HCT116 (cell line): ENCODE data around the gene LRRD1. TPM values are rescaled to one million over a fixed set of nuclear protein-coding genes. Genes with fewer than 3 reads are reported as not detected.

Experiments
- ATAC-seq: fragments of 200-7000 bp; cut with Tn5 transposase; 2 replicates; pipeline ENCODE4 v1.9.1; 2020; ENCODE audit warnings: mild to moderate bottlenecking, moderate library complexity
- BruUV-seq: library from RNA; stranded (reverse); fragments of 400-500 nt; replicated peaks from 2 replicates; lab custom pipeline; 2021; lab: Mats Ljungman, UMichigan
- CTCF ChIA-PET: fragments of 300-600 bp; sonication (Branson Sonifier 250); formaldehyde crosslinking; loops from one replicate; lab custom pipeline; 2021; ENCODE audit warnings: antibody characterized with exemption; lab: Charles Lee
- POLR2A ChIA-PET: fragments of 300-600, 350-600 bp; sonication (Branson Sonifier 250); formaldehyde crosslinking; loops from one replicate; lab custom pipeline; 2021; ENCODE audit warnings: antibody characterized with exemption; lab: Charles Lee
- RAD21 ChIA-PET, 2 experiments: fragments of 300-600 bp; sonication (Branson Sonifier 250); formaldehyde crosslinking; loops; one replicate each; lab custom pipeline; 2023; ENCODE audit warnings: low total read pairs in 2 of 2; ENCODE audit not compliant: uncharacterized antibody in 2 of 2, unreplicated experiment in 2 of 2, low non-redundant PET in 1 of 2; lab: Charles Lee
- DNase-seq: peaks from one replicate; pipeline ENCODE4 v3.0.0-alpha.2; 2010; ENCODE audit warnings: low read depth, low spot score
- H2AFZ ChIP-seq: fragments of 200-600 bp; shearing (Covaris generic), sonication (generic); 2 replicates; pipeline ENCODE4 v1.6.1; 2017; ENCODE audit warnings: low read depth, mixed run types, mixed read lengths, antibody characterized with exemption, low read length; ENCODE audit not compliant: poor library complexity, severe bottlenecking
- H3K27ac ChIP-seq: 2 replicates; pipeline ENCODE4 v1.5.1; 2012; ENCODE audit warnings: low read depth, low read length
- H3K27me3 ChIP-seq: fragments of 200-600 bp; sonication (generic); 2 replicates; pipeline ENCODE4 v1.6.1; 2016; ENCODE audit warnings: mixed run types, low read length, mixed read lengths; ENCODE audit not compliant: insufficient read depth
- H3K36me3 ChIP-seq, 2 experiments: fragments of 200-500 bp in 1 of 2; fragments of 200-600 bp in 1 of 2; sonication (Bioruptor generic) in 1 of 2; sonication (generic) in 1 of 2; 2 replicates each; pipeline versions ENCODE4 v1.5.1 to v1.6.1; 2014 to 2016; ENCODE audit warnings: low read length in 2 of 2, inconsistent platforms in 1 of 2, mixed read lengths in 1 of 2, mixed run types in 1 of 2; ENCODE audit not compliant: insufficient read depth in 2 of 2, control insufficient read depth in 1 of 2
- H3K4me1 ChIP-seq, 2 experiments: fragments of 200-600 bp in 1 of 2; sonication (generic) in 1 of 2; 2 replicates each; pipeline versions ENCODE4 v1.5.1 to v1.6.1; 2012 to 2017; ENCODE audit warnings: low read length in 2 of 2, inconsistent platforms in 1 of 2, mild to moderate bottlenecking in 1 of 2, mixed read lengths in 1 of 2, mixed run types in 1 of 2, moderate library complexity in 1 of 2; ENCODE audit not compliant: insufficient read depth in 2 of 2, control insufficient read depth in 1 of 2
- H3K4me2 ChIP-seq: fragments of 200-600 bp; sonication (generic); 2 replicates; pipeline ENCODE4 v1.6.1; 2017; ENCODE audit warnings: mixed run types, low read length, mixed read lengths
- H3K4me3 ChIP-seq, 2 experiments: fragments of 200-600 bp in 1 of 2; sonication (generic) in 1 of 2; replicated peaks in 1 of 2; 2 replicates each; pipeline ENCODE4 v1.5.1; 2011 to 2016; ENCODE audit warnings: low read length in 2 of 2, control low read depth in 1 of 2, low read depth in 1 of 2, mild to moderate bottlenecking in 1 of 2, mixed read lengths in 1 of 2, mixed run types in 1 of 2
- H3K79me2 ChIP-seq: fragments of 200-600 bp; sonication (generic); 2 replicates; pipeline ENCODE4 v1.6.1; 2017; ENCODE audit warnings: mild to moderate bottlenecking, mixed run types, low read length, moderate library complexity, mixed read lengths; ENCODE audit not compliant: insufficient read depth
- H3K9ac ChIP-seq: fragments of 200-600 bp; sonication (generic); 2 replicates; pipeline ENCODE4 v1.6.1; 2016; ENCODE audit warnings: low read length, mixed read lengths
- H3K9me2 ChIP-seq: fragments of 200-600 bp; sonication (generic), shearing (Covaris generic); 2 replicates; pipeline ENCODE4 v1.6.1; 2017; ENCODE audit warnings: mixed run types, mild to moderate bottlenecking, moderate library complexity; ENCODE audit not compliant: insufficient read depth
- H3K9me3 ChIP-seq, 2 experiments: fragments of 200-500 bp in 1 of 2; fragments of 200-600 bp in 1 of 2; sonication (Bioruptor generic) in 1 of 2; sonication (generic) in 1 of 2; 2 replicates each; pipeline ENCODE4 v1.6.1; 2014 to 2017; ENCODE audit warnings: low read length in 2 of 2, mixed read lengths in 2 of 2, inconsistent platforms in 1 of 2, low read depth in 1 of 2, mild to moderate bottlenecking in 1 of 2, mixed run types in 1 of 2, moderate library complexity in 1 of 2; ENCODE audit not compliant: control insufficient read depth in 1 of 2, insufficient read depth in 1 of 2
- H4K20me1 ChIP-seq: fragments of 200-600 bp; sonication (generic), shearing (Covaris generic); 2 replicates; pipeline ENCODE4 v1.6.1; 2017; ENCODE audit warnings: mixed run types, mild to moderate bottlenecking, moderate library complexity; ENCODE audit not compliant: insufficient read depth
- CTCF ChIP-seq, 3 experiments: fragments of 200-600 bp in 1 of 3; sonication (generic) in 1 of 3; IDR thresholded peaks in 2 of 3; conservative IDR thresholded peaks in 1 of 3; 2 replicates each; pipeline ENCODE4 v1.5.1; 2012 to 2017; ENCODE audit warnings: low read depth in 2 of 3, low read length in 2 of 3, antibody characterized with exemption in 1 of 3, borderline replicate concordance in 1 of 3, control low read depth in 1 of 3, mild to moderate bottlenecking in 1 of 3, mixed read lengths in 1 of 3, mixed run types in 1 of 3, moderate library complexity in 1 of 3; ENCODE audit not compliant: insufficient read depth in 1 of 3
- EGR1 ChIP-seq: IDR thresholded peaks from 2 replicates; pipeline ENCODE4 v1.6.1; 2012; ENCODE audit warnings: low read depth
- EZH2phosphoT487 ChIP-seq: fragments of 200-600 bp; IDR thresholded peaks from 2 replicates; pipeline ENCODE4 v1.6.1; 2018; ENCODE audit warnings: antibody characterized with exemption, borderline replicate concordance
- FOSL1 ChIP-seq: IDR thresholded peaks from 2 replicates; pipeline ENCODE4 v1.6.1; 2012; ENCODE audit warnings: low read depth
- JUND ChIP-seq: IDR thresholded peaks from 2 replicates; pipeline ENCODE4 v1.6.1; 2012
- MAX ChIP-seq: IDR thresholded peaks from 2 replicates; pipeline ENCODE4 v1.6.1; 2012
- POLR2A ChIP-seq: IDR thresholded peaks from 2 replicates; pipeline ENCODE4 v1.7.0; 2011; ENCODE audit warnings: borderline replicate concordance; ENCODE audit not compliant: insufficient read depth, insufficient read length; ENCODE audit errors: extremely low read depth
- POLR2AphosphoS5 ChIP-seq: IDR thresholded peaks from 2 replicates; pipeline ENCODE4 v1.6.1; 2011; ENCODE audit warnings: mild to moderate bottlenecking, low read depth, low read length, moderate library complexity
- RAD21 ChIP-seq: IDR thresholded peaks from 2 replicates; pipeline ENCODE4 v1.6.1; 2012; ENCODE audit warnings: low read depth, mild to moderate bottlenecking
- SIN3A ChIP-seq: IDR thresholded peaks from 2 replicates; pipeline ENCODE4 v1.6.1; 2012; ENCODE audit warnings: low read depth
- SRF ChIP-seq: IDR thresholded peaks from 2 replicates; pipeline ENCODE4 v1.6.1; 2012; ENCODE audit warnings: low read depth
- TCF7L2 ChIP-seq: IDR thresholded peaks from 2 replicates; pipeline ENCODE4 v1.7.0; 2011; ENCODE audit warnings: borderline replicate concordance, inconsistent platforms; ENCODE audit not compliant: insufficient read depth, insufficient read length; ENCODE audit errors: extremely low read depth
- YY1 ChIP-seq: IDR thresholded peaks from 2 replicates; pipeline ENCODE4 v1.6.1; 2011; ENCODE audit warnings: low read length, low read depth, moderate library complexity, mild to moderate bottlenecking; ENCODE audit not compliant: insufficient replicate concordance; ENCODE audit errors: extremely low read depth
- ZBTB33 ChIP-seq: IDR thresholded peaks from 2 replicates; pipeline ENCODE4 v1.6.1; 2011; ENCODE audit warnings: mild to moderate bottlenecking, low read length, moderate library complexity; ENCODE audit not compliant: insufficient replicate concordance; ENCODE audit errors: extremely low read depth
- ZNF274 ChIP-seq: fragments of 200-500 bp; sonication (Bioruptor generic); IDR thresholded peaks from 2 replicates; pipeline ENCODE4 v1.6.1; 2014; ENCODE audit warnings: mild to moderate bottlenecking, low read depth, low read length, inconsistent platforms
- intact Hi-C: fragments of 100-400 bp; cut with micrococcal nuclease; formaldehyde crosslinking; loops from 2 replicates; pipeline ENCODE4 v1.10.0; 2022
- total RNA-seq: library from RNA; stranded (reverse); gene quantifications from one replicate; pipeline ENCODE4 v1.2.1, GENCODE V29; 2021; ENCODE audit not compliant: unreplicated experiment

LRRD1 gene
- total RNA-seq, 1 experiment from 2014 or later = not detected

- no TSS peak for BruUV-seq
- Histone ChIP-seq H2AFZ (no peak overlapping the region), H3K27ac (no peak overlapping the region), H3K9ac (no peak overlapping the region), H3K79me2 (no peaks in the 10 kb centered on the region), H3K9me3 (no peaks in the 10 kb centered on the region), H3K4me3 (no peak overlapping the region), H3K9me2 (no peaks in the 10 kb centered on the region), H4K20me1 (no peaks in the 10 kb centered on the region), H3K4me2 (no peak overlapping the region), H3K27me3 (no peaks in the 10 kb centered on the region), H3K4me1 (no peaks in the 10 kb centered on the region), H3K36me3 (no peaks in the 10 kb centered on the region)
- DNase-seq (no peak), ATAC-seq (no peak)
- no peak for TF ChIP-seq EZH2phosphoT487
- TF ChIP-seq POLR2AphosphoS5 = no peak
- TF ChIP-seq SRF = no peak
- TF ChIP-seq JUND = no peak
- no peak for TF ChIP-seq RAD21
- no peak for TF ChIP-seq ZNF274
- POLR2A ChIA-PET = no interaction called here
- CTCF ChIA-PET = no interaction called here
- intact Hi-C loops = no loop called here
- RAD21 ChIA-PET = no interaction called here
Observed at GRCh38 chr7:92158660-92159575, 20.0 kb downstream of the LRRD1 start.

GRCh38 chr7:92156990-92157389 lies 22.0 kb downstream of the LRRD1 start:
- CTCF ChIA-PET = no interaction called here
- POLR2A ChIA-PET = no interaction called here
- H3K79me2 ChIP-seq = no peaks in the 10 kb centered on the region
- TF ChIP-seq POLR2A (no peak), FOSL1 (no peak), MAX (no peak), ZBTB33 (no peak), EGR1 (no peak), CTCF (IDR thresholded peaks at IDR 0.05 in 2 of 3, conservative IDR thresholded peaks at IDR 0.05 in 1 of 3; ENCODE audit: borderline replicate concordance in 1 of 3, insufficient read depth in 1 of 3, low read depth in 2 of 3, low read length in 2 of 3) (no peak), YY1 (no peak), RAD21 (no peak), JUND (no peak), SIN3A (no peak), TCF7L2 (no peak)

More at GRCh38 chr7:92156990-92157389, 22.0 kb downstream of the LRRD1 start:
- no peaks in the 10 kb centered on the region for H3K36me3 ChIP-seq
- no peak overlapping the region for H2AFZ ChIP-seq
- H3K9me3 ChIP-seq = no peaks in the 10 kb centered on the region
- no peak overlapping the region for H3K9ac ChIP-seq
- no peak for DNase-seq
- H3K27me3 ChIP-seq = no peaks in the 10 kb centered on the region
- intact Hi-C loops = no loop called here
- H3K4me1 ChIP-seq = no peaks in the 10 kb centered on the region
- H3K9me2 ChIP-seq = no peaks in the 10 kb centered on the region
- no peak overlapping the region for H3K4me2 ChIP-seq
- no peaks in the 10 kb centered on the region for H4K20me1 ChIP-seq
- no peak overlapping the region for H3K4me3 ChIP-seq
- ATAC-seq = no peak
- RAD21 ChIA-PET = no interaction called here
- no peak overlapping the region for H3K27ac ChIP-seq
- BruUV-seq = no TSS peak
